ENCODE results near the gene CRIP2.

The CRIP2 gene

GRCh38 chr14:105492971-105493871 lies 18.6 kb downstream of the CRIP2 start:
- no peak overlapping the region for H3K18ac ChIP-seq (ENCODE audit: low read length)
- no peak for DNase-seq
- no peak overlapping the region for H2AK5ac ChIP-seq (ENCODE audit: low read length)
- no peaks in the 10 kb centered on the region for H3K36me3 ChIP-seq (ENCODE audit: control insufficient read depth, insufficient read depth, low read length)
- H3K56ac ChIP-seq (ENCODE audit: low read length), result no peak overlapping the region
- no peak overlapping the region for H3K4ac ChIP-seq (ENCODE audit: low read depth, low read length)
- no peak overlapping the region for H3K27ac ChIP-seq (ENCODE audit: low read depth, low read length)
- no peak overlapping the region for H2BK15ac ChIP-seq (replicated peaks; ENCODE audit: low read depth)
- no peak overlapping the region for H4K5ac ChIP-seq (ENCODE audit: low read length)
- H3K9ac ChIP-seq (ENCODE audit: low read length), result no peak overlapping the region
- no peak overlapping the region for H3K4me3 ChIP-seq (ENCODE audit: low read length)
- H2BK120ac ChIP-seq (ENCODE audit: low read depth, low read length), result no peak overlapping the region
- WGBS (ENCODE audit: extremely low coverage, insufficient coverage, low lambda C conversion rate), result no CpG with 5 or more reads among the region's 20 CpGs
- no peaks in the 10 kb centered on the region for H3K4me1 ChIP-seq (ENCODE audit: control insufficient read depth, low read depth, low read length)
- H3K27me3 ChIP-seq (ENCODE audit: insufficient read depth, low read length, poor library complexity), result no peaks in the 10 kb centered on the region
- H3K79me2 ChIP-seq (ENCODE audit: control insufficient read depth, insufficient read depth, low read length), result no peaks in the 10 kb centered on the region
- no peak overlapping the region for H2BK5ac ChIP-seq (ENCODE audit: low read length)
- no peak overlapping the region for H4K8ac ChIP-seq (ENCODE audit: low read depth, low read length)
- H3K4me2 ChIP-seq (ENCODE audit: low read length), result no peak overlapping the region
- H3K23ac ChIP-seq (ENCODE audit: low read length), result no peak overlapping the region
- no peaks in the 10 kb centered on the region for H3K79me1 ChIP-seq (ENCODE audit: low read length)

- H3K79me1 ChIP-seq (ENCODE audit: low read length), result no peaks in the 10 kb centered on the region
- no peak overlapping the region for H2BK15ac ChIP-seq (replicated peaks; ENCODE audit: low read depth)
- H3K56ac ChIP-seq (ENCODE audit: low read length), result no peak overlapping the region
- no peaks in the 10 kb centered on the region for H3K36me3 ChIP-seq (ENCODE audit: control insufficient read depth, insufficient read depth, low read length)
- no peak overlapping the region for H2AK5ac ChIP-seq (ENCODE audit: low read length)
- H3K23ac ChIP-seq (ENCODE audit: low read length), result no peak overlapping the region
- H2BK5ac ChIP-seq (ENCODE audit: low read length), result no peak overlapping the region
- DNase-seq, result no peak
- no peak overlapping the region for H3K18ac ChIP-seq (ENCODE audit: low read length)
- H4K8ac ChIP-seq (ENCODE audit: low read depth, low read length), result no peak overlapping the region
- no peaks in the 10 kb centered on the region for H3K79me2 ChIP-seq (ENCODE audit: control insufficient read depth, insufficient read depth, low read length)
- no peak overlapping the region for H4K5ac ChIP-seq (ENCODE audit: low read length)
- H3K4ac ChIP-seq (ENCODE audit: low read depth, low read length), result no peak overlapping the region
- no peak overlapping the region for H3K9ac ChIP-seq (ENCODE audit: low read length)
- H2BK120ac ChIP-seq (ENCODE audit: low read depth, low read length), result no peak overlapping the region
- no peaks in the 10 kb centered on the region for H3K27me3 ChIP-seq (ENCODE audit: insufficient read depth, low read length, poor library complexity)
- H3K4me1 ChIP-seq (ENCODE audit: control insufficient read depth, low read depth, low read length), result no peaks in the 10 kb centered on the region
- H3K27ac ChIP-seq (ENCODE audit: low read depth, low read length), result no peak overlapping the region
- WGBS (ENCODE audit: extremely low coverage, insufficient coverage, low lambda C conversion rate), result no CpG with 5 or more reads among the region's 16 CpGs
- no peak overlapping the region for H3K4me3 ChIP-seq (ENCODE audit: low read length)
- no peak overlapping the region for H3K4me2 ChIP-seq (ENCODE audit: low read length)
Measured at GRCh38 chr14:105493921-105494605, 19.4 kb downstream of the CRIP2 start.

- no peak overlapping the region for H3K18ac ChIP-seq (ENCODE audit: low read length)
- no peaks in the 10 kb centered on the region for H3K4me1 ChIP-seq (ENCODE audit: control insufficient read depth, low read depth, low read length)
- H3K27me3 ChIP-seq (ENCODE audit: insufficient read depth, low read length, poor library complexity), result no peaks in the 10 kb centered on the region
- WGBS (ENCODE audit: extremely low coverage, insufficient coverage, low lambda C conversion rate), result no CpG with 5 or more reads among the region's 6 CpGs
- H3K4ac ChIP-seq (ENCODE audit: low read depth, low read length), result no peak overlapping the region
- no peak overlapping the region for H2BK15ac ChIP-seq (replicated peaks; ENCODE audit: low read depth)
- H2AK5ac ChIP-seq (ENCODE audit: low read length), result no peak overlapping the region
- no peak overlapping the region for H3K23ac ChIP-seq (ENCODE audit: low read length)
- H3K79me2 ChIP-seq (ENCODE audit: control insufficient read depth, insufficient read depth, low read length), result no peaks in the 10 kb centered on the region
- no peak for DNase-seq
- H3K36me3 ChIP-seq (ENCODE audit: control insufficient read depth, insufficient read depth, low read length), result no peaks in the 10 kb centered on the region
- no peak overlapping the region for H3K27ac ChIP-seq (ENCODE audit: low read depth, low read length)
- no peak overlapping the region for H3K9ac ChIP-seq (ENCODE audit: low read length)
- no peak overlapping the region for H4K8ac ChIP-seq (ENCODE audit: low read depth, low read length)
- H3K56ac ChIP-seq (ENCODE audit: low read length), result no peak overlapping the region
- H3K4me3 ChIP-seq (ENCODE audit: low read length), result no peak overlapping the region
- H2BK5ac ChIP-seq (ENCODE audit: low read length), result no peak overlapping the region
- no peak overlapping the region for H3K4me2 ChIP-seq (ENCODE audit: low read length)
- no peaks in the 10 kb centered on the region for H3K79me1 ChIP-seq (ENCODE audit: low read length)
- H4K5ac ChIP-seq (ENCODE audit: low read length), result no peak overlapping the region
- H2BK120ac ChIP-seq (ENCODE audit: low read depth, low read length), result no peak overlapping the region
Measured at GRCh38 chr14:105494606-105494929, 19.9 kb downstream of the CRIP2 start.

GRCh38 chr14:105495101-105495989 lies 20.7 kb downstream of the CRIP2 start:
- no peak overlapping the region for H3K4me3 ChIP-seq (ENCODE audit: low read length)
- no peak for DNase-seq
- no peak overlapping the region for H3K9ac ChIP-seq (ENCODE audit: low read length)
- H3K4me2 ChIP-seq (ENCODE audit: low read length), result no peak overlapping the region
- H2BK120ac ChIP-seq (ENCODE audit: low read depth, low read length), result no peak overlapping the region
- no peaks in the 10 kb centered on the region for H3K36me3 ChIP-seq (ENCODE audit: control insufficient read depth, insufficient read depth, low read length)
- H3K79me2 ChIP-seq (ENCODE audit: control insufficient read depth, insufficient read depth, low read length), result no peaks in the 10 kb centered on the region
- no peak overlapping the region for H2AK5ac ChIP-seq (ENCODE audit: low read length)
- H3K27ac ChIP-seq (ENCODE audit: low read depth, low read length), result no peak overlapping the region
- no peak overlapping the region for H2BK5ac ChIP-seq (ENCODE audit: low read length)
- no peak overlapping the region for H2BK15ac ChIP-seq (replicated peaks; ENCODE audit: low read depth)
- H3K18ac ChIP-seq (ENCODE audit: low read length), result no peak overlapping the region
- WGBS (ENCODE audit: extremely low coverage, insufficient coverage, low lambda C conversion rate), result no CpG with 5 or more reads among the region's 18 CpGs
- H3K4me1 ChIP-seq (ENCODE audit: control insufficient read depth, low read depth, low read length), result no peaks in the 10 kb centered on the region
- no peak overlapping the region for H3K56ac ChIP-seq (ENCODE audit: low read length)
- no peak overlapping the region for H4K5ac ChIP-seq (ENCODE audit: low read length)
- no peak overlapping the region for H3K23ac ChIP-seq (ENCODE audit: low read length)
- H3K4ac ChIP-seq (ENCODE audit: low read depth, low read length), result no peak overlapping the region
- H3K27me3 ChIP-seq (ENCODE audit: insufficient read depth, low read length, poor library complexity), result no peaks in the 10 kb centered on the region
- H3K79me1 ChIP-seq (ENCODE audit: low read length), result no peaks in the 10 kb centered on the region
- no peak overlapping the region for H4K8ac ChIP-seq (ENCODE audit: low read depth, low read length)

GRCh38 chr14:105495990-105496830 lies 21.6 kb downstream of the CRIP2 start:
- Histone ChIP-seq H3K4me3 (ENCODE audit: low read length) (no peak overlapping the region), H2BK120ac (ENCODE audit: low read depth, low read length) (no peak overlapping the region), H3K27ac (ENCODE audit: low read depth, low read length) (no peak overlapping the region), H2BK5ac (ENCODE audit: low read length) (no peak overlapping the region), H3K56ac (ENCODE audit: low read length) (no peak overlapping the region), H3K18ac (ENCODE audit: low read length) (no peak overlapping the region), H3K79me1 (ENCODE audit: low read length) (no peaks in the 10 kb centered on the region), H2AK5ac (ENCODE audit: low read length) (no peak overlapping the region), H2BK15ac (replicated peaks; ENCODE audit: low read depth) (no peak overlapping the region), H4K8ac (ENCODE audit: low read depth, low read length) (no peak overlapping the region), H3K23ac (ENCODE audit: low read length) (no peak overlapping the region), H3K36me3 (ENCODE audit: control insufficient read depth, insufficient read depth, low read length) (no peaks in the 10 kb centered on the region), H3K27me3 (ENCODE audit: insufficient read depth, low read length, poor library complexity) (no peaks in the 10 kb centered on the region), H3K4me1 (ENCODE audit: control insufficient read depth, low read depth, low read length) (no peaks in the 10 kb centered on the region), H3K4me2 (ENCODE audit: low read length) (no peak overlapping the region), H3K9ac (ENCODE audit: low read length) (no peak overlapping the region), H4K5ac (ENCODE audit: low read length) (no peak overlapping the region), H3K4ac (ENCODE audit: low read depth, low read length) (no peak overlapping the region), H3K79me2 (ENCODE audit: control insufficient read depth, insufficient read depth, low read length) (no peaks in the 10 kb centered on the region)
- WGBS (ENCODE audit: extremely low coverage, insufficient coverage, low lambda C conversion rate), result no CpG with 5 or more reads among the region's 18 CpGs
- no peak for DNase-seq

All from mesendoderm (in vitro differentiated cells).